ENCODE data around the gene LRRC39.

The LRRC39 gene

GRCh38 chr1:100131623-100132022 lies 46.4 kb downstream of the LRRC39 start:
- Mint-ChIP-seq H3K27me3 (no peaks in the 10 kb centered on the region), H3K9me3 (no peaks in the 10 kb centered on the region), H3K27ac (no peak overlapping the region), H3K4me3 (peak overlapping the region; percentile 100), H3K36me3 (no peaks in the 10 kb centered on the region), H3K4me1 (peaks cover 34% of the 10 kb centered on the region)
- no peak for ATAC-seq

GRCh38 chr1:100130552-100131077 lies 47.4 kb downstream of the LRRC39 start:
- H3K4me1 Mint-ChIP-seq = peaks cover 34% of the 10 kb centered on the region
- no peaks in the 10 kb centered on the region for H3K27me3 Mint-ChIP-seq
- H3K27ac Mint-ChIP-seq = no peak overlapping the region
- H3K4me3 Mint-ChIP-seq = no peak overlapping the region
- no peak for ATAC-seq
- no peaks in the 10 kb centered on the region for H3K9me3 Mint-ChIP-seq
- peaks cover 5% of the 10 kb centered on the region for H3K36me3 Mint-ChIP-seq

- Mint-ChIP-seq H3K27ac (no peak overlapping the region), H3K27me3 (no peaks in the 10 kb centered on the region), H3K4me3 (no peak overlapping the region), H3K4me1 (peaks cover 18% of the 10 kb centered on the region), H3K9me3 (no peaks in the 10 kb centered on the region), H3K36me3 (peaks cover 15% of the 10 kb centered on the region)
- ATAC-seq = no peak
Observed at GRCh38 chr1:100127226-100127625, 50.8 kb downstream of the LRRC39 start.

GRCh38 chr1:100122177-100122576 lies 55.9 kb downstream of the LRRC39 start:
- H3K4me1 Mint-ChIP-seq = no peaks in the 10 kb centered on the region
- H3K27ac Mint-ChIP-seq = no peak overlapping the region
- H3K27me3 Mint-ChIP-seq = no peaks in the 10 kb centered on the region
- no peak overlapping the region for H3K4me3 Mint-ChIP-seq
- ATAC-seq = no peak
- H3K9me3 Mint-ChIP-seq = no peaks in the 10 kb centered on the region
- peaks cover 27% of the 10 kb centered on the region for H3K36me3 Mint-ChIP-seq

GRCh38 chr1:100115524-100115923 lies 62.5 kb downstream of the LRRC39 start:
- Mint-ChIP-seq H3K27ac (no peak overlapping the region), H3K36me3 (peaks cover 43% of the 10 kb centered on the region), H3K4me3 (no peak overlapping the region), H3K4me1 (no peaks in the 10 kb centered on the region), H3K9me3 (no peaks in the 10 kb centered on the region), H3K27me3 (no peaks in the 10 kb centered on the region)
- ATAC-seq = no peak

GRCh38 chr1:100109554-100110066 lies 68.4 kb downstream of the LRRC39 start:
- H3K9me3 Mint-ChIP-seq = no peaks in the 10 kb centered on the region
- H3K4me3 Mint-ChIP-seq = no peak overlapping the region
- H3K27me3 Mint-ChIP-seq = no peaks in the 10 kb centered on the region
- H3K27ac Mint-ChIP-seq = no peak overlapping the region
- H3K4me1 Mint-ChIP-seq = no peaks in the 10 kb centered on the region
- H3K36me3 Mint-ChIP-seq = peaks cover 46% of the 10 kb centered on the region
- ATAC-seq = no peak

GRCh38 chr1:100107696-100108095 lies 70.4 kb downstream of the LRRC39 start:
- Mint-ChIP-seq H3K4me1 (no peaks in the 10 kb centered on the region), H3K27me3 (no peaks in the 10 kb centered on the region), H3K9me3 (no peaks in the 10 kb centered on the region), H3K27ac (no peak overlapping the region), H3K36me3 (peaks cover 55% of the 10 kb centered on the region), H3K4me3 (no peak overlapping the region)
- ATAC-seq = no peak

GRCh38 chr1:100101564-100101963 lies 76.5 kb downstream of the LRRC39 start:
- H3K4me3 Mint-ChIP-seq = no peak overlapping the region
- H3K9me3 Mint-ChIP-seq = no peaks in the 10 kb centered on the region
- no peak for ATAC-seq
- no peaks in the 10 kb centered on the region for H3K27me3 Mint-ChIP-seq
- H3K36me3 Mint-ChIP-seq = peaks cover 69% of the 10 kb centered on the region
- H3K27ac Mint-ChIP-seq = no peak overlapping the region
- H3K4me1 Mint-ChIP-seq = no peaks in the 10 kb centered on the region

- Mint-ChIP-seq H3K9me3 (no peaks in the 10 kb centered on the region), H3K27me3 (no peaks in the 10 kb centered on the region), H3K36me3 (peaks cover 71% of the 10 kb centered on the region), H3K4me1 (no peaks in the 10 kb centered on the region), H3K27ac (no peak overlapping the region), H3K4me3 (no peak overlapping the region)
- no peak for ATAC-seq
Observed at GRCh38 chr1:100100202-100100601, 77.9 kb downstream of the LRRC39 start.
